Esophagus squamous epithelium (tissue), 5 donors: Measurements from ENCODE around the gene TTC28. TPM values are rescaled to one million over a fixed set of nuclear protein-coding genes. Genes with fewer than 3 reads are reported as not detected.

Experiments
- DNase-seq: peaks from one replicate; lab custom pipeline; 2025; lab: John Stamatoyannopoulos, UW
- H3K27ac ChIP-seq, 4 donors: fragments of 200-600 bp; sonication (generic); one replicate each; pipeline ENCODE4 v1.5.1; 2016 to 2019; ENCODE audit warnings: mild to moderate bottlenecking in 1 of 4
- H3K27me3 ChIP-seq, 4 donors: fragments of 200-600 bp; sonication (generic); 1 replicate in 3 of 4; 2 replicates in 1 of 4; pipeline versions ENCODE4 v1.5.1 to v1.6.0; 2017 to 2021; ENCODE audit warnings: antibody characterized with exemption in 1 of 4
- H3K36me3 ChIP-seq, 3 donors: fragments of 200-600 bp; sonication (generic); one replicate each; pipeline ENCODE4 v1.5.1; 2016 to 2019
- H3K4me1 ChIP-seq, 3 donors: fragments of 200-600 bp; sonication (generic); one replicate each; pipeline ENCODE4 v1.5.1; 2017 to 2019
- H3K4me3 ChIP-seq, 4 donors: fragments of 200-600 bp; sonication (generic); 1 replicate in 3 of 4; 2 replicates in 1 of 4; pipeline ENCODE4 v1.5.1; 2016 to 2019; ENCODE audit warnings: mild to moderate bottlenecking in 2 of 4, moderate library complexity in 1 of 4
- H3K9me3 ChIP-seq, 3 donors: fragments of 200-600 bp; sonication (generic); one replicate each; pipeline ENCODE4 v1.5.1; 2016 to 2019
- CTCF ChIP-seq, 6 experiments: fragments of 450-650 bp in 4 of 6; fragments of 200-600 bp in 2 of 6; sonication (generic) in 2 of 6; IDR thresholded peaks; one replicate each; pipeline ENCODE4 v1.5.1; 2016 to 2019; ENCODE audit warnings: antibody characterized with exemption in 6 of 6, mild to moderate bottlenecking in 4 of 6, moderate library complexity in 4 of 6
- POLR2A ChIP-seq, 4 donors: fragments of 450-650 bp; IDR thresholded peaks; one replicate each; pipeline ENCODE4 v1.6.1; 2017; ENCODE audit warnings: antibody characterized with exemption in 4 of 4, mild to moderate bottlenecking in 4 of 4, moderate library complexity in 3 of 4
- WGBS, 2 donors: methylation state at CpG; one replicate each; pipeline ENCODE4 v1.1.5; 2018; 5-methylcytosine and 5-hydroxymethylcytosine counted together
- intact Hi-C: fragments of 100-400 bp; cut with DNase I; formaldehyde crosslinking; loops from one replicate; pipeline ENCODE4 v1.15.0; 2022
- total RNA-seq, 4 donors: library from RNA; depleted of rRNA; stranded (reverse); fragments of >200 nt; gene quantifications; one replicate each; pipeline ENCODE4 v1.1.0, GENCODE V29; 2016
- donor health status: DM: yes; HTN: yes; CAD: no.

TTC28 gene
- total RNA-seq, 4 donors from 2014 or later: 6.0 to 21.4 (median 7.7) TPM

- intact Hi-C loops: loop anchor here (5.0 kb wide), 1 partner anchor 114 kb away; no protein-coding TSS in a partner anchor
- Histone ChIP-seq H3K27me3 (no peaks in the 10 kb centered on the region), H3K4me1 (peaks cover 0 to 59% (median 27%) of the 10 kb centered on the region in 3 donors), H3K4me3 (no peak overlapping the region), H3K36me3 (peaks cover 0 to 2% (median 0%) of the 10 kb centered on the region in 3 donors), H3K9me3 (no peaks in the 10 kb centered on the region), H3K27ac (peak overlapping the region in 1 of 4 donors; percentile 3)
- WGBS, 2 donors: 68 to 74% methylated on average over 6 to 7 of the region's 7 CpGs
- TF ChIP-seq CTCF (IDR thresholded peaks at IDR 0.05) (no peak), POLR2A (IDR thresholded peaks at IDR 0.05) (no peak)
- DNase-seq: no peak
Measured at GRCh38 chr22:28006271-28006670, 673.4 kb downstream of the TTC28 start.

GRCh38 chr22:28005513-28005912 lies 674.1 kb downstream of the TTC28 start:
- no peak overlapping the region for H3K4me3 ChIP-seq
- no peak for DNase-seq
- peak overlapping the region in 1 of 4 donors; percentile 3 for H3K27ac ChIP-seq
- H3K36me3 ChIP-seq: peaks cover 0 to 9% (median 0%) of the 10 kb centered on the region in 3 donors
- no peaks in the 10 kb centered on the region for H3K9me3 ChIP-seq
- 90 to 100% methylated on average over 2 of the region's 6 CpGs for WGBS, 2 donors
- intact Hi-C loops: loop anchor here (5.0 kb wide), 1 partner anchor 113 kb away; no protein-coding TSS in a partner anchor
- H3K27me3 ChIP-seq: no peaks in the 10 kb centered on the region
- no peak for TF ChIP-seq CTCF (IDR thresholded peaks at IDR 0.05)
- TF ChIP-seq POLR2A (IDR thresholded peaks at IDR 0.05): no peak
- H3K4me1 ChIP-seq: peaks cover 0 to 52% (median 25%) of the 10 kb centered on the region in 3 donors

GRCh38 chr22:28004021-28004420 lies 675.6 kb downstream of the TTC28 start:
- H3K27ac ChIP-seq: no peak overlapping the region
- H3K4me3 ChIP-seq: no peak overlapping the region
- no peaks in the 10 kb centered on the region for H3K27me3 ChIP-seq
- DNase-seq: no peak
- H3K9me3 ChIP-seq: no peaks in the 10 kb centered on the region
- no peak for TF ChIP-seq POLR2A (IDR thresholded peaks at IDR 0.05)
- no peak for TF ChIP-seq CTCF (IDR thresholded peaks at IDR 0.05)
- WGBS, 2 donors: 82 to 89% methylated on average over 3 to 4 of the region's 6 CpGs
- peaks cover 0 to 24% (median 0%) of the 10 kb centered on the region in 3 donors for H3K36me3 ChIP-seq
- intact Hi-C loops: no loop called here
- peaks cover 0 to 37% (median 15%) of the 10 kb centered on the region in 3 donors for H3K4me1 ChIP-seq

GRCh38 chr22:28002863-28003565 lies 676.6 kb downstream of the TTC28 start:
- WGBS, 2 donors: 69 to 74% methylated on average over 7 of the region's 8 CpGs
- H3K36me3 ChIP-seq: peaks cover 0 to 34% (median 0%) of the 10 kb centered on the region in 3 donors
- TF ChIP-seq POLR2A (IDR thresholded peaks at IDR 0.05) (no peak), CTCF (IDR thresholded peaks at IDR 0.05) (no peak)
- no peak for DNase-seq
- intact Hi-C loops: no loop called here
- peaks cover 0 to 29% (median 10%) of the 10 kb centered on the region in 3 donors for H3K4me1 ChIP-seq
- H3K4me3 ChIP-seq: no peak overlapping the region
- H3K27ac ChIP-seq: peak overlapping the region in 1 of 4 donors; percentile 40
- no peaks in the 10 kb centered on the region for H3K9me3 ChIP-seq
- no peaks in the 10 kb centered on the region for H3K27me3 ChIP-seq

- Histone ChIP-seq H3K27me3 (no peaks in the 10 kb centered on the region), H3K4me3 (no peak overlapping the region), H3K27ac (peak overlapping the region in 1 of 4 donors; percentile 26), H3K36me3 (peaks cover 0 to 38% (median 0%) of the 10 kb centered on the region in 3 donors), H3K4me1 (peaks cover 0 to 24% (median 10%) of the 10 kb centered on the region in 3 donors), H3K9me3 (no peaks in the 10 kb centered on the region)
- WGBS, 2 donors: 89 to 91% methylated on average over 5 to 10 of the region's 13 CpGs
- DNase-seq: no peak
- intact Hi-C loops: no loop called here
- TF ChIP-seq CTCF (IDR thresholded peaks at IDR 0.05) (no peak), POLR2A (IDR thresholded peaks at IDR 0.05) (no peak)
Measured at GRCh38 chr22:28002181-28002700, 677.4 kb downstream of the TTC28 start.
